Measurements from ENCODE around the gene BASP1.

The BASP1 gene

GRCh38 chr5:17292434-17293015 is 75.1 kb downstream of the BASP1 start:
- no peak for DNase-seq (ENCODE audit: low spot score)
- TF ChIP-seq CTCF (IDR thresholded peaks at IDR 0.05; ENCODE audit: extremely low read depth, missing control alignments): no peak

- no peak for DNase-seq (ENCODE audit: low spot score)
These were observed 77.3 kb downstream of the BASP1 start for GRCh38 chr5:17294639-17295311.

GRCh38 chr5:17295671-17296070 is 78.2 kb downstream of the BASP1 start:
- TF ChIP-seq CTCF (IDR thresholded peaks at IDR 0.05; ENCODE audit: extremely low read depth, missing control alignments): no peak
- no peak for DNase-seq (ENCODE audit: low spot score)

More at GRCh38 chr5:17294639-17295311, 77.3 kb downstream of the BASP1 start:
- no peak for TF ChIP-seq CTCF (IDR thresholded peaks at IDR 0.05; ENCODE audit: extremely low read depth, missing control alignments)

- no peak for TF ChIP-seq CTCF (IDR thresholded peaks at IDR 0.05; ENCODE audit: extremely low read depth, missing control alignments)
- DNase-seq (ENCODE audit: low spot score): no peak
These were observed 84.7 kb downstream of the BASP1 start for GRCh38 chr5:17302106-17302505.

GRCh38 chr5:17302604-17303003 is 85.2 kb downstream of the BASP1 start:
- TF ChIP-seq CTCF (IDR thresholded peaks at IDR 0.05; ENCODE audit: extremely low read depth, missing control alignments): no peak
- DNase-seq (ENCODE audit: low spot score): no peak

- no peak for TF ChIP-seq CTCF (IDR thresholded peaks at IDR 0.05; ENCODE audit: extremely low read depth, missing control alignments)
- no peak for DNase-seq (ENCODE audit: low spot score)
These were observed 86.9 kb downstream of the BASP1 start for GRCh38 chr5:17304282-17304681.

GRCh38 chr5:17305017-17305416 is 87.6 kb downstream of the BASP1 start:
- no peak for DNase-seq (ENCODE audit: low spot score)
- no peak for TF ChIP-seq CTCF (IDR thresholded peaks at IDR 0.05; ENCODE audit: extremely low read depth, missing control alignments)
